GM21360 (cell line): ENCODE data around the gene NSUN6.

Source experiments
- ATAC-seq: cut with Tn5 transposase; IDR thresholded peaks from one replicate; pipeline ENCODE4 v1.9.1; 2021; ENCODE audit warnings: mild to moderate bottlenecking, moderate library complexity; ENCODE audit not compliant: unreplicated experiment

NSUN6 gene, protein sequence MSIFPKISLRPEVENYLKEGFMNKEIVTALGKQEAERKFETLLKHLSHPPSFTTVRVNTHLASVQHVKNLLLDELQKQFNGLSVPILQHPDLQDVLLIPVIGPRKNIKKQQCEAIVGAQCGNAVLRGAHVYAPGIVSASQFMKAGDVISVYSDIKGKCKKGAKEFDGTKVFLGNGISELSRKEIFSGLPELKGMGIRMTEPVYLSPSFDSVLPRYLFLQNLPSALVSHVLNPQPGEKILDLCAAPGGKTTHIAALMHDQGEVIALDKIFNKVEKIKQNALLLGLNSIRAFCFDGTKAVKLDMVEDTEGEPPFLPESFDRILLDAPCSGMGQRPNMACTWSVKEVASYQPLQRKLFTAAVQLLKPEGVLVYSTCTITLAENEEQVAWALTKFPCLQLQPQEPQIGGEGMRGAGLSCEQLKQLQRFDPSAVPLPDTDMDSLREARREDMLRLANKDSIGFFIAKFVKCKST

DNA sequence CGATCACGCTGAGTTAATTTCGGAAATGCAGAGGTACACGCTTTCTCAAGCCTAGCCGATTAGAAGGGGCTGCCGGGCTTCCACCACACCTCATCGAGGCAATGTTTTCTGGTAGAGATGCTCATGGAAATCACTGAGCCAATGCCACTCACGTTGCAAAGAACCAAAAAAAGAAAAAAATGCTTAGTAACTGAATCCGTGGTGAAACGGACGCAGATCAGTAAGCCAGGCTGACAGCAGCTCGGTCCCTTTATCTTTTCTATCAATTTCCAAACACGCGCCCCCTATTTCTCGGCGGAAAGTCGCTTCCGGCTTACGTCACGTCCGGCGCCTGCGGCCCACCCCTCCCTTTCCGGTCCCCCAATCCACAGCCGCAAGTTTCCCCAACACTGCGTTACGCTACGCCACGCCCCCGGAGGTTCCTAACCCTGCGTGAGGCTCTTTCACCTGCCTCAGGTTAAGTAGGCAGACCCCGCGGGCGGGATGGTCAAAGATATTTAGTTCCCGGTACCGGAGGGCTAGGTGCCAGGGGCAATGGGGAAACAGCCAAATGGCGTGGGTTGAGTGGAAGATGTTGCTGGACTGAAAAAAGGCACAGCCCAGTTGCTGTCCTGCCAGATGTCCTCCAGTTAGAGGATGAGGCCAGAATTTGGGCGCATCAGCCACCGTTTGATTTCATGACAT lies at the start of gene NSUN6:
Gene NSUN6 (minus strand): TSS at position 264 of the 684 bp plus-strand sequence. CDS start 384 bp downstream, outside the sequence.
- ATAC-seq, result peak; percentile 98

DNA sequence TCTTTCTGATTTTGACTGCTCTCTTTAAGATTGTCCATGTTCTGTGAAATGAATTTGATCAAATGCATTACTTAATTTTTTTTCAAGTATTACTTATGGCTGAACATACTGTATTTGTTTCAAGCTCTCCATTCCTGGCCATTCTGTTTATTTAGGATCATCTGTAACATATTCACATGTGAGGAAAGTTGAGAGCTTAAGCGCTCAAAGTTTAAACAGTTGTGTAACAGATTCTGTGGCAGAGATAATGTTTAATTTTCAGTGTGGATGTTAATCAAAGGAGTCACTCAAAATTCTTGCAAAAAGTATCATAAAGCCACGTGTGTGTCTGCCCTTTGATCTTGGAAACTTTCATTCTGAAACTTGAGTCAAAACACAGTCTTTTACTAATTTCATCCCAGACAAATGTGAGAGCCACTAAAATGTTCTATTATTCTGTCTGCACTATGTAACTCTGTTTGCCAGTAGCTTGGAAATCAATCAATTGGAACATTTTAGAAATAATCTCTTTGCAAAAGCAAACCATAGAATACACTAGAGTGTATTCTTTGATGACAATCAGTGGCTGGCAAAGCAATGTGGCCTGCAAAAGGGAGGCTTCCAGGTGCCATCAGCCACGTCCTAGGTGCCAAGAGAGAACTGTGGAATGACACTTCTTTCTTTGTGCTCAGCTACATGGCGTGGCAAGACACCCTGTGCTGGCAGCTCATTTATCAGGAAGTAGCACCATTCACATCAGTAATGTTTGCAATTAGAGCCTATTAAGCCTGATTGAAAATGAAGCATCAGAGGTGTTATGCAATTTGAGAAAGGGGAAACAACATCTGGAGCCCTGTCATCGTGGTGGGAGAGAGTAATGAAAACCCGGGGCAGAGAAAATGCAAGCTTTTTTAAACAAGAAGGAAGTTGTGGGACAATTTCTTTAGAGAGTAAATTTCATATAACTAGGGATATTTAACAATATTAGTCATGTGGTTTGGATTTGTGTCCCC lies 48.8 kb upstream of the NSUN6 start:
- ATAC-seq, result no peak

DNA sequence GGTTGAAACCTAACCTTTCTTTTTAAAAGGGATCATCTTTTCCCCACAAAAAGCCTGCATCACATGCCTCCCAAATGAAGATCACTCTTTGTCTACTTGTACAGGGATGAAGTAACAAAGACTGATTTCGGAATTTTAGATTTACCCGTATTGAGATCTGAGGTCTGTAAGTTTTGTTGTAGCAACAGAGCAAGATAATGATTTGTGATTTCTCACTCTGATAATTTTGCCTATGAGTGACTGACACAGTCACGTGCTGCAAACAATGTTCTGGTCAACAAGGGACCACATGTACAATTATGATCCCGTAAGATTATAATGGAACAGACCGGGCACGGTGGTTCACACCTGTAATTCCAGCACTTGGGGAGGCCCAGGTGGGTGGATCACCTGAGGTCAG lies 39.2 kb upstream of the NSUN6 start:
- ATAC-seq, result no peak

DNA sequence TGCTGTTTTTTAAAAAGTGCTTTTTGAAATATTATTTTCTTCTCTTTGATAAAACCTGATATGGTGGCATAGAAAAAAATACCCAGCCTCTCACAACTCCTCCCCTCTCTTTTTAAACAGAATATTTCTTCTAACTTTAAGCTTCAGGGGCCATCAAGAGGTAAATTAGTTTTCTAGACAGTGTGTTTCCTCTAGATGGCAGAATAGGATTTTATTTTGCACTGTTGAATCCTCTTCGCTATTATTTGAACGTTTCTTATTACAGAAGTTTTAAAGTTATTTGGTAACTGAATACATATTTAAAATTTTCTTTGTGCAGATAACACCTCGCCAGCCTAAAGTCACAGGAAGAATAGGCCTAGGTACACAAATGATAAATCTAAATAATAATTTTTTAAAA lies 38.1 kb upstream of the NSUN6 start:
- no peak for ATAC-seq

DNA sequence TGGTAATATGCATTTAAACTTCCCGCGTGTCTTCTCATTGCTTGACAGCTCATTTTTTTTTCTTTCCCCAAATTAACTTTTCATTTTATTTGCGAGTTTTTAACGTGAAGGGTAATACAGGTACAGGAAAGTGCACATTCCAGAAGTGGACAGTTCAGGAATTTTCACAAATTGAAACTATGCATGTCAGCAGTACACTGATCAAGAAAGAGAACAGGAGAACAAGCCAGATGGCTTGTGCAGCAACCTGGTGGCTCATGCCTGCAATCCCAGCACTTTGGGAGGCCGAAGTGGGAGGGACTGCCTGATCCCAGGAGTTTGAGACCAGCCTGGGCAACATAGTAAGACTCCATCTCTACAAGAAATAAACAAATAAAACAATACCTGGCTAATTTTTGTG lies 36.3 kb upstream of the NSUN6 start:
- no peak for ATAC-seq

DNA sequence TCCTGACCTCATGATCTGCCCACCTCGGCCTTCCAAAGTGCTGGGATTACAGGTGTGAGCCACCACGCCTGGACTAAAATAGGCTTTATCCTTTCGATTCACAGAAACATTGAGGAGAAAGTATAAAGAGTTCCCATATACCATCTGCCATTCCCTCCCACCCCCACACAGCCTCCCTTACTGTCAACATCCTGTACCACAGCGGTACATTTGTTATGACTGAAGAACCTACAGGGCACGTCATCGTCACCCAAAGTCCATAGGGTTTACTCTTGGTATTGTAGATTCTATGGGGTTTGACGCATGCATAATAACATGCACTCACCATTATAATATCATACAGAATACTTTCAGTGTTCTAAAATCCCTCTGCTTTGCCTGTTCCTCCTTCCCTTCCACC lies 35.8 kb upstream of the NSUN6 start:
- no peak for ATAC-seq

DNA sequence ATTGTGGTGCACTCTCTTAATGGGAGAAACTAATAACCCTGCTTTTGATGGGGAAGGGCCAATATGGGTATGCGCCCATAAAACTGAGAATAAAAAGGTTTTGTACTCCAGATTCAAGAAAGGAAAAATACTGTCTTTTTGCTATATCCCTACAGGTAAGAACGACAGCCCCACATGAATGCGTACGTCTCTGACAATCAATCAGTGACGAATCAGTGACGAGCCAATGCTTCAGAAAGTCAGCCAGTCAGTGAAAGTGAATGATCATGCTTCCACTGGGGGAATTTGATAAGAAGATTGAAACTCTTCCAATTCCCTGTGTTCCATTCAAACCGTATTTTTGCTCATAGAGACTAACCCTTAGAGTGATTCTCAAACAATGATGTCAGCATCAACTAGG lies 34.2 kb upstream of the NSUN6 start:
- ATAC-seq, result no peak

DNA sequence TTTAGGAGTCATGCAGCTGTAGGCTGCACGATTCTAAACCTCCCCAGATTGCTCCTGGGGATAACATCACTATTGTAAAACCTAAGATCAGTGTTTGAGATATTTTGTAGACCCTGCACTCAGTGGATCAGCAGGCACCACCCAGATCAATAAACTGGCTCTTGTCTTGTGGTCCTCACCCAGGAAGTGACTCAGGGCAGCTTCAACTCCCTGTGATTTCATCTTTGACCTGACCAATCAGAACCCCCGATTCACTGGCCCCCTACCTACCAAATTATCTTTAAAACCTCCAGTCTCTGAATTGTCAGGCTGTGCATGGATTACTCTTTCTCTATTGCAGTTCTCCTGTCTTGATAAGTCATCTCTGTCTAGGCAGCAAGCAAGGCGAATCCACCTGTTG lies 33.6 kb upstream of the NSUN6 start:
- ATAC-seq, result no peak

DNA sequence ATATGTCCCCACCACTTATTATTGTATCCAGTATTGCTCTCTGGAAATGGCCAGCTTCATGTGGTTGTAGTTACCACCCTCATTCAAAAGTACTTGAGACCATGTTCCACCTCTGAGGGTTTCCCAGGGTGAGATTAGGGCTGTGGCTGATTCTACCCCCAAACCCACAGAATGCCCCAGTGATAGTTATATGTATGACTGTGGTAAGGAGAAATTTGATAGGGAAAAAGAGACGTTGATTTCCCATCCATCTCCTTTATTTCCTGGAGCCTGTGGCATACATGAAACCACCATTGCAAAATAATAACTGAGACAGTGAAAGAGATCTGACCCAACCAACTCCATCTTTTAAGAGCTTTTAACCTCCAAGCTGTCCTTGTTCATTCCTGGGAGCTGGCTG lies 33.0 kb upstream of the NSUN6 start:
- ATAC-seq, result no peak

DNA sequence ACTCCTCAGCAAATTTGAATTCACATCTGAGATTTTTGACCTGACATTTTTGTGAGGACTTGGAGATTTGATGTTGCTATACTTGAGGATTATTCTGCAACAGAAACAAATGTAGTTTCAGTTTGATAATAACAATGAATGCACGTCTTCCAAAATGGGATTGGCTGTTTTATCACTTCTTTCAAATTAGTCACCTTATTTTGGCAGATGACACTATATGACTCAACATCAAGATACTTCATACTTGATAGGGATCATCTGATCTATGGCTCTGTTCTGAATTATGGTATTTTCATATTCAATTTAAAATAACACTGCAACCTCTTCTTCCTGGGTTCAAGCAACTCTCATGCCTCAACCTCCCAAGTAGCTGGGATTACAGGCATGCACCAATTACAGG lies 32.0 kb upstream of the NSUN6 start:
- ATAC-seq, result no peak

DNA sequence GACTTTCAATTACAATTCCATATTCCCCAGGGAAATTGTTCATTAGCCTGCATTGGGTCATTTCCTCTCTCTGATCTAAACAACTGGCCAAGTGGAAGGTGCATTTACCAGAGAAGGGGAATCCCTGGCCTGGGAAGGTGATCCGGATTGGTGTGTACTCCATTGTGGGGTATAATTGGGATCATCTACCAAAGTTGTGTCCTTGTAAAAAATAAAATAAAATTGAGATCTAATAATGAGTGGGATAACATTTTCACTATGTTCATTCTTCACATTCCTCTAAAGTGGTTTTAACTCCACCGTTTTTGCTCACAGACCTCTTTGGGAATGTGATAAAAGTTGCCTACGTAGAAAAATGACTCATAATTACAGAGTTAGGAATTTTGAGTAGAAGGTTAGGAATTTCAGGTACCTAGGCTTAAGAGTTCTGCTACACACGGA lies 30.6 kb upstream of the NSUN6 start:
- no peak for ATAC-seq

DNA sequence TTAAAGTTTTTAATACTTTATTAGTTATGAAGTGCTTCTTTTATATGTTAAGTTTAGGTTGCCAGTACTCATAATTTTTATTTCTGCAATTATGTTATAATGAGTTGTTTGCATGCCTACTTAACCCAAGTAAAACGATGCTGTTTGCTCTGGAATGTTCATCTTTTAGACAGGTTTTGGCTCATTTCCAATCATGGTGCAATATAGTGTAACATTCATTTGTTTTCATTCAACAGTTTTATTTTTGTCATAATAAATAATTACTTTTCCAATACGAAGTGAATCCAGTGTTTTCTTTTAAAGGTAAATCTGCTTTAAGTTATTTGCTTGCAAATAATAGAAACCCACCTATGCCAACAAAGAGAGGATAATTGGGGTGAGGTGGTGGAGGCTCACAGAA lies 30.0 kb upstream of the NSUN6 start:
- ATAC-seq, result no peak

DNA sequence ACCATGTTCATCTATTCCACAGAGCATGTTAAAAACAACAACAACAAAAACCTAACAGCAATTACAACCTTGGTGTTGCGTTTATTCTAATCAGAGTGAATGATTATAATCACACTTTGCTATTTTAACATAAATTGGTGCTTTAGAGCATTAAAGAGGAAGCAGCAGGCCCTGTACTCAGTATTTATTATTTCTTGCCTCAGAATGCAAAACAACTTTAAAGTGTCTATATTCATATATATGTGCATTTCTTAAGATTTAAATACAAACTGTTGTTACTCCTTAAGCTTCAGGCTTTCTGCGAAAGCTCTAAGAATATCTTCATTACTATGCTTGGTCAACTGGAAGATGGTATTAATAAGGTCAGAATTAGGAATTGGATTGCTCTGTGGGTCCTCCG lies 29.4 kb upstream of the NSUN6 start:
- no peak for ATAC-seq

DNA sequence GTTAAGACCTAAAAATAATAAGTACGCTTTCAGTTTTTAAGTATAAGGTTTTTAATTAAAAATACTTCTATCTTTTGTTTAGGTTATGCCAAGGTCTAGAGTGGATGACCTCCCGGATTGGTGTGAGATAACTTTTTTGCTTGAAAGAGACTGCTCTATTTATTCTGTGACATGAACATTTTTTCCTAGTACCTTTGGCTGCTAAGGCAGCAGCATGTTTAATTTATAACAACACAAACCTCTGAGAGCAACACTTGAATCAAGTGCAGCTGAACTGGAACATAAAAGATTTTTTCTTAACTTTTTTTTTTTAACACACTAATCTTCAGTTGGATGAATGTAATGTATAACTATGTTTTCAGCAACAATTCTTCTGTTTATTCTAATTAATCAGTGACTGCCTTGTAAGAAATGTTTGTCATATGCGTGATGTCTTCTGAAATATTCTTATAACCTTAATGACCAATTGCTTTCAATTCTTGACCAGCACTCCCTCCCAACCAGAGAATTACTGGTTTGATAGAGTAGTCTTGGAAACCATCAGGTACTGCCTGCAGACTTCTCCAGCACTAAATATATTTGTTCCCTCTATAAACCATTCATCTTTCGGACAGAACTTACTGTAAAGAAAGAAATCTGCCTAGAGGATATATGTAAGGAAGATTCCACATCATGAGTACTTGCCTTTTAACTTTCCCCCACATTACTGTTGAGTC lies 23.9 kb upstream of the NSUN6 start:
- no peak for ATAC-seq

DNA sequence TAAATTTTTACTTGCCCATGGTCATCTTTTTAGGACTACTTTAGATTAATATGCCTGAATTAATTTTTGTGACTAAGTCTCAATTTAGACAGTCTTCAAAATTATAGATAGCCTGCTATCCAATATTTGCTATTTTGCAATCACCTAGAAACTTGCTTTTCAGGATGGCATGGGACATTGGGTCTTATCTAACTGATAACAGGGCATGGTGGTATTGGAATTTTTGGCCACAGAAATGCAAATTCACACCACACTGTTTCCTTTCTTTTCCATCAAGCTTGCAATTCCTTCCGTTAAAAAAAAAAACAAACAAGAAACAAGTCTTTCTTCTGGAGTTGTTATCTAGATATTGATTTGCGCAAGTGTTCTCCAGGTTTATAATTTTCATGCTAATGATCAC lies 16.6 kb upstream of the NSUN6 start:
- no peak for ATAC-seq

DNA sequence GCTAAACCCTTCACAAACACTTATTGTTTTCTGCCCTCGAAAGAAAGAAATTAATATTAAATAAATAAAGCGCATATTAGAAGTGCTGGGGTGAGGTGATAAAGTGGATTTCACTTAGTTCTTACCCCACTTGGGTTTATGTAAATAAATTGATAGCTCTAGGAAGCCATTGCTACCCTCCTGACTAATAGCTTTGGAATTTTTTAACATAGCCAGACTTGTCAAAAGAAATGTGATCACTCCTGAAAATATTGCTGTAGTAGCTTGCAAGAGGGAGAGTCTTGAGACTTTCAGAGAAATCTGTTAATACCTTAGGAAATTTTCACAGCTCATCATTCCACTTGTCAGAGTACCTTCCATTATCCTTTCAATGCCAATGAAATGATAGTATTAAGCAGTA lies 15.4 kb upstream of the NSUN6 start:
- no peak for ATAC-seq

DNA sequence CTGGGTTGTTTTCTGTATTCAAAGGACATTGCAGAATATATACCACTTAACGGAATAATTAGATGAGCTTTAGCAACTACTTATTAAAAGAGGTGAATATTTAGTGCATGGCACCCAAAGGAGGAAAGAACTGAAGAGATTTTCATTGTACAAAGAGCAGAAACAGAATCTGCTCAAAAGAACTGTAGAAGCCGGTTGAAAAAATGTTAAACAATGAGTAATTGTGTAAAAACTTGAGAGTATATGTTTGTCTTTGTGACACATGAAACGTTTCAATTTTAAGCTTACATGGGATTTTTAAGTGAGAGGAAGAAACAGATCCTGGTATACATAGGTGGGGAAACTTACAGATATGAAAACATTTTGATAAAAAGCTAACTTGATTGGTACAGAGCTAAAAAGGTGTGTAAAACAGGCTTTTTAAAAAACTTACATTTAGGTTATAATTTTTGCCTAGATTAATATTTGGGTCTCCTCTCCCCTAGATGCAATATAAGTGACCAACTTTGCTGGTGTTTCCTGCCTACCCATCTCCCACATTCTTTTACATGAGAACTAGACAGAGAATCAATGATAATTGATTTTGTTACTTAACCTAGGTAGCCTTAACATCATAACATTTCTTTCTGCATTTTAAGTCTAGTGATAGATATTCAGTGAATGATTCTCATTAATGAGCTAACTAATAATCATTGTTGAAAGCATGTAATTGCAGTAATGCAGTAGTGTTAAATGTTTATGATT lies 14.6 kb upstream of the NSUN6 start:
- ATAC-seq, result no peak

DNA sequence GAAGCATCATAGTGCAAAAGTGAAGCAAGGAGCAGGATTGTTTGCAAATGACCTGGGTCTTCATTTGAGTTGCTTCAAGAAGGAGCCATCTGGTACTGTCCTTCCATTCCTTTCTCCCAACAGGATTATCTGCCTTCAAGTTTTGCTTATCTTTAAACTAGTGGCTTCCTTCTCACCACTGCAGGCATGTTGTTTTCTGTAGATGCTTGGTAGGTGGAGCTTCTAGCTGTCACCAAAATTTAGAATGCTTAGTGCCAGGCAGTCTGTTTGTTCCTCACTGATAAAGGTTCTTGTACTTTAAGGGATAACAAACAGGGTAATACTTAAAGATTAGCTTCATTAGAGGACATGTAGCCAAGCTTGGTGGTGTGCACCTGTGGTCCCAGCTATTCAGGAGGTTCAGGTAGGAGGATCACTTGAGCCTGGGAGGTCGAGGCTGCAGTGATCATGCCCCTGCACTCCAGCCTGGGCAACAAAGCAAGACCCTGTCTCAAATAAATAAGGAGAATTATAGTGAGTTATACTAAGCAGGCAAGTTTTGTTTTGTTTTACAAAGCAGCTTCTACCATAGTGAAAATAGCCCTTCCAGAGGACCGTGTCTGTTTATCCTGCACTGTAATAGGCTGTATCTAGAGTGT lies 13.6 kb upstream of the NSUN6 start:
- ATAC-seq, result no peak

DNA sequence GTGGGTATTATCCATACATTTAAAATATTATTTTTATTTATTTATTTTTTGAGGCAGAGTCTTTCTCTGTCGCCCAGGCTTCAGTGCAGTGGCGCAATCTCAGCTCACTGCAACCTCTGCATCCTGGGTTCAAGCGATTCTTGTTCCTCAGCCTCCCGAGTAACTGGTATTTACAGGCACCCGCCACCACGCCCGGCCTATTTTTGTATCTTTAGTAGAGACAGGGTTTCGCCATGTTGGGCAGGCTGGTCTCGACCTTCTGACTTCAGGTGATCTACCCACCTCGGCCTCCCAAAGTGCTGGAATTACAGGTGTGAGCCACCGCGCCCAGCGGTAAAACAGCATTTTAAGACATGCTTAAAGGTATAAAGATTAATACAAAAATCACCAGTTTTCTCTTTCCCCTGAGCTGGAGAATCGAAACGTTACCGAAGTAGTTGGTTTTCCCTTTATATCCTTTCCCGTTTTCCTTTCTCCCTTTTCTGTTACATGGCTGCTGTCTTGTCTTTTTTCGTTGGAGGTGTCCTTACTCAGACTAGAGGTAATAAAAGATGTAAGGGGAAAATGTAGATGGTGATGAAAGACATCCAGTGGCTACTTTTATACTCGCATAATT lies 9.5 kb upstream of the NSUN6 start:
- ATAC-seq, result no peak
